ENCODE data around the gene AGPAT2.

- no peak for TF ChIP-seq EZH2 (IDR thresholded peaks at IDR 0.05)
- no peak for TF ChIP-seq CTCF (IDR thresholded peaks at IDR 0.05)
Observed at GRCh38 chr9:136644343-136644592, 43.0 kb downstream of the AGPAT2 start.
